Astrocyte (in vitro differentiated cells and primary cell): Measurements from ENCODE around the gene CELSR3. TPM values are rescaled to one million over a fixed set of nuclear protein-coding genes. Genes with fewer than 3 reads are reported as not detected.

Experiments used
- DNase-seq: peaks from one replicate; pipeline ENCODE4 v3.0.0-alpha.2; 2010; ENCODE audit warnings: low read depth
- FAIRE-seq: peaks from 2 replicates; lab custom pipeline; 2011; peaks lifted over from hg19 to GRCh38; lab: Jason Lieb, UNC
- H2AFZ ChIP-seq: 2 replicates; pipeline ENCODE4 v1.6.0; 2012; ENCODE audit warnings: low read depth, low read length, inconsistent platforms
- H3K27ac ChIP-seq: 2 replicates; pipeline ENCODE4 v1.5.1; 2011; ENCODE audit warnings: low read depth, low read length, inconsistent platforms
- H3K27me3 ChIP-seq: 2 replicates; pipeline ENCODE4 v1.6.0; 2011; ENCODE audit warnings: low read length, inconsistent platforms; ENCODE audit not compliant: insufficient read depth
- H3K36me3 ChIP-seq: 2 replicates; pipeline ENCODE4 v1.5.1; 2011; ENCODE audit warnings: low read length, inconsistent platforms; ENCODE audit not compliant: insufficient read depth
- H3K4me1 ChIP-seq: 2 replicates; pipeline ENCODE4 v1.5.1; 2011; ENCODE audit warnings: low read length, inconsistent platforms; ENCODE audit not compliant: insufficient read depth
- H3K4me2 ChIP-seq: 2 replicates; pipeline ENCODE4 v1.6.0; 2012; ENCODE audit warnings: low read length, inconsistent platforms
- H3K4me3 ChIP-seq: 2 replicates; pipeline ENCODE4 v1.5.1; 2011; ENCODE audit warnings: low read depth, mild to moderate bottlenecking, low read length, inconsistent platforms; ENCODE audit not compliant: insufficient read depth
- H3K79me2 ChIP-seq: 2 replicates; pipeline ENCODE4 v1.6.0; 2012; ENCODE audit warnings: mild to moderate bottlenecking, low read length, inconsistent platforms; ENCODE audit not compliant: insufficient read depth
- H3K9ac ChIP-seq: 2 replicates; pipeline ENCODE4 v1.6.0; 2012; ENCODE audit warnings: mild to moderate bottlenecking, low read length, inconsistent platforms
- H3K9me3 ChIP-seq: 2 replicates; pipeline ENCODE4 v1.5.1; 2012; ENCODE audit warnings: low read depth, mild to moderate bottlenecking, low read length, inconsistent platforms; ENCODE audit not compliant: insufficient read depth
- H4K20me1 ChIP-seq: 2 replicates; pipeline ENCODE4 v1.6.0; 2012; ENCODE audit warnings: low read length, inconsistent platforms; ENCODE audit not compliant: insufficient read depth
- H3K27ac Mint-ChIP-seq: one replicate; pipeline ENCODE4 v1.8.0; 2021; ENCODE audit warnings: mild to moderate bottlenecking, mixed read lengths; ENCODE audit not compliant: unreplicated experiment
- H3K27me3 Mint-ChIP-seq: one replicate; pipeline ENCODE4 v1.8.0; 2021; ENCODE audit warnings: low read depth, mixed read lengths; ENCODE audit not compliant: unreplicated experiment
- H3K36me3 Mint-ChIP-seq: one replicate; pipeline ENCODE4 v1.8.0; 2021; ENCODE audit warnings: low read depth, mixed read lengths; ENCODE audit not compliant: unreplicated experiment
- H3K4me1 Mint-ChIP-seq: one replicate; pipeline ENCODE4 v1.8.0; 2021; ENCODE audit warnings: low read depth, mixed read lengths; ENCODE audit not compliant: unreplicated experiment
- H3K4me3 Mint-ChIP-seq: one replicate; pipeline ENCODE4 v1.8.0; 2021; ENCODE audit warnings: mild to moderate bottlenecking, moderate library complexity, mixed read lengths; ENCODE audit not compliant: unreplicated experiment
- H3K9me3 Mint-ChIP-seq: one replicate; pipeline ENCODE4 v1.8.0; 2021; ENCODE audit warnings: mild to moderate bottlenecking, mixed read lengths; ENCODE audit not compliant: unreplicated experiment
- EZH2 ChIP-seq: IDR thresholded peaks from 2 replicates; pipeline ENCODE4 v1.6.1; 2012; ENCODE audit warnings: mild to moderate bottlenecking, low read length, inconsistent platforms; ENCODE audit not compliant: insufficient read depth
- total RNA-seq: library from RNA; stranded (reverse); gene quantifications from 2 replicates; pipeline ENCODE4 v1.2.1, GENCODE V29; 2021
- TF ChIP-seq, protein P1 (sequence below): IDR thresholded peaks from 2 replicates; pipeline ENCODE4 v1.5.1; 2011; ENCODE audit warnings: low read depth, mild to moderate bottlenecking, inconsistent platforms, low read length, moderate library complexity; ENCODE audit not compliant: insufficient read depth

Gene CELSR3
- total RNA-seq, 1 donor from 2014 or later = 8.6 TPM

DNA sequence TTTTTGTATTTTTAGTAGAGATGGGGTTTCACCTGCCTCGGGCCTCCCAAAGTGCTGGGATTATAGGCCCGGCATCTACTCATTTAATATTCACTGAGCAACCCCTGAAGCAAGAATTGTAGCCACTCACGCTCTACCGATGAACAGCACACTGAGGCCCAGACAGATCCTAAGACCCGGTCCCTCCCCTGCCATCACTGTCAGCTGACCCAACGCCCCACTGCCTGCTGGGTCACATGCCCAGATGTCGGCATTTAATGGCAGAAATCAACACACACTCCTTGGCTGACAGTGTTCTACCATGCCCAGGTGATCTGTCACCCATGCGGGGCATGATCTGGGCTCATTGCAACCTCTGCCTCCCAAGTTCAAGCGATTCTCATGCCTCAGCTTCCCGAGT, 37.9 kb downstream of the CELSR3 start:
- no peaks in the 10 kb centered on the region for H3K27me3 ChIP-seq
- Mint-ChIP-seq H3K9me3 (no peaks in the 10 kb centered on the region), H3K36me3 (peaks cover 49% of the 10 kb centered on the region), H3K4me3 (no peak overlapping the region), H3K27ac (no peak overlapping the region), H3K27me3 (no peaks in the 10 kb centered on the region), H3K4me1 (no peaks in the 10 kb centered on the region)
- DNase-seq (no peak), FAIRE-seq (no peak)
- H3K36me3 ChIP-seq = peaks cover 4% of the 10 kb centered on the region
- H3K4me2 ChIP-seq = no peak overlapping the region
- no peak overlapping the region for H3K4me3 ChIP-seq
- no peak overlapping the region for H3K9ac ChIP-seq
- TF ChIP-seq EZH2 = no peak
- TF ChIP-seq, protein P1, sequence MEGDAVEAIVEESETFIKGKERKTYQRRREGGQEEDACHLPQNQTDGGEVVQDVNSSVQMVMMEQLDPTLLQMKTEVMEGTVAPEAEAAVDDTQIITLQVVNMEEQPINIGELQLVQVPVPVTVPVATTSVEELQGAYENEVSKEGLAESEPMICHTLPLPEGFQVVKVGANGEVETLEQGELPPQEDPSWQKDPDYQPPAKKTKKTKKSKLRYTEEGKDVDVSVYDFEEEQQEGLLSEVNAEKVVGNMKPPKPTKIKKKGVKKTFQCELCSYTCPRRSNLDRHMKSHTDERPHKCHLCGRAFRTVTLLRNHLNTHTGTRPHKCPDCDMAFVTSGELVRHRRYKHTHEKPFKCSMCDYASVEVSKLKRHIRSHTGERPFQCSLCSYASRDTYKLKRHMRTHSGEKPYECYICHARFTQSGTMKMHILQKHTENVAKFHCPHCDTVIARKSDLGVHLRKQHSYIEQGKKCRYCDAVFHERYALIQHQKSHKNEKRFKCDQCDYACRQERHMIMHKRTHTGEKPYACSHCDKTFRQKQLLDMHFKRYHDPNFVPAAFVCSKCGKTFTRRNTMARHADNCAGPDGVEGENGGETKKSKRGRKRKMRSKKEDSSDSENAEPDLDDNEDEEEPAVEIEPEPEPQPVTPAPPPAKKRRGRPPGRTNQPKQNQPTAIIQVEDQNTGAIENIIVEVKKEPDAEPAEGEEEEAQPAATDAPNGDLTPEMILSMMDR = no peak
- H4K20me1 ChIP-seq = no peaks in the 10 kb centered on the region
- H3K4me1 ChIP-seq = no peaks in the 10 kb centered on the region
- no peak overlapping the region for H2AFZ ChIP-seq
- H3K79me2 ChIP-seq = no peaks in the 10 kb centered on the region
- H3K9me3 ChIP-seq = no peaks in the 10 kb centered on the region
- H3K27ac ChIP-seq = no peak overlapping the region

DNA sequence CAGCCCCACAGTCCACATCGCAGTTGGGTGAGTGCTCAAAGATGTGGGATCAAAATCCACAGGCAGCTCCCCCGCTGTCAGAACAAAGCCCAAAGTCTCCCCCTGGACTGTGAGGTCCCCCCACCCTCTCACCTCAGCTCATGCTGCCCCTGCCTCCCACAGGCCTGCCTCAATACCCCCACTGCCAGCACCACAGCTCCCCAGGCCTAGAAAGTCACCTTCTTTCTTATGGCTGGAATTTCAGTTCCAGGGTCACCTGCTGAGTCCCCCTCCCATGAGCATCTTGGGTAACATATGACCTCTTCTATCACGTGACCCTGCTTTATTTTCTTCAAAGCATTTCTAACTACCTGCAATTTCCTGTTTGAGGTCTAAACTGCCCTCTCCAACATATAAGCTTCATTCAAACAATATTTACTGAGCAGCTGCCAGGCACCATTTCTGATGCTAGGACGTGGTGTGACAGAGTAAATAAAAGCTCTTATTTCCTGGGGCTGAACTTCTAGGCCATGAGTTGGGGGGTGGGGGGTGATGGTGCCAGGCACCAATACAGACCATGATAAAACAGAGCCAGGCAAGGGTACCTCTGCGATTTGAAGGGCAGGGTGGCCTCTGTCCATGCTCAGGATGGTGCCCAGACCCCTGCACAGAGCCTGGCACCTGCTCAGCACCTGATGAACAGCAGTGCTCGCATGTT, 38.7 kb downstream of the CELSR3 start:
- H3K27ac Mint-ChIP-seq = peak overlapping the region; percentile 9
- H3K27ac ChIP-seq = no peak overlapping the region
- peaks cover 2% of the 10 kb centered on the region for H3K36me3 ChIP-seq
- H3K9me3 ChIP-seq = no peaks in the 10 kb centered on the region
- no peaks in the 10 kb centered on the region for H3K4me1 ChIP-seq
- no peak for FAIRE-seq
- H3K4me3 ChIP-seq = no peak overlapping the region
- H3K9me3 Mint-ChIP-seq = no peaks in the 10 kb centered on the region
- no peaks in the 10 kb centered on the region for H3K27me3 Mint-ChIP-seq
- no peak overlapping the region for H3K4me2 ChIP-seq
- DNase-seq = no peak
- TF ChIP-seq, protein P1 = no peak
- TF ChIP-seq EZH2 = no peak
- H3K4me3 Mint-ChIP-seq = no peak overlapping the region
- H2AFZ ChIP-seq = no peak overlapping the region
- no peaks in the 10 kb centered on the region for H3K79me2 ChIP-seq
- H4K20me1 ChIP-seq = no peaks in the 10 kb centered on the region
- H3K4me1 Mint-ChIP-seq = no peaks in the 10 kb centered on the region
- peaks cover 42% of the 10 kb centered on the region for H3K36me3 Mint-ChIP-seq
- H3K27me3 ChIP-seq = no peaks in the 10 kb centered on the region
- no peak overlapping the region for H3K9ac ChIP-seq

DNA sequence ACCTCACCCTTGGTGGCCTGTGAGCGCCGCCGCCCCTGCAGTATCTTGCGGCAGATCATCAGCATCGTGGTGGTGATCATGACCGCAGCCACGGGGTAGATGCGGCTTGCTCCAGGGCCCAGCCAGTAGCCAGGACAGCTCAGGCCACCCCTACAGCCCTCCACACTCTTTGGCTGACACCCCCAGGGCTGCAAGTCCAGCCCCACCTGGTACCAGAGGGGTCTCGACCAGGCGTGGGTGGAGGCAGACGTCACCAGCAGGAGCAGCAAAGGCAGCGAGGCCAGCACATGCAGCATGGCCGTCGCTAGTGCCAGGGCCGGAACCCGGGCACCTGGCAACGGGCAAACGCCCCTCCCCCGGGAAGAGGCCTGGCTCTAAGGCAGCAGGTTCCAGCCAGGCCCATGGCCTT, 41.2 kb downstream of the CELSR3 start, which contains the start of gene TMEM89:
TSS of gene TMEM89 (minus strand) at position 309 of the 409 bp plus-strand sequence. CDS start at position 296, 13 bp downstream.
- Mint-ChIP-seq H3K9me3 (peaks cover 11% of the 10 kb centered on the region), H3K27ac (no peak within 1 kb of the TSS), H3K27me3 (no peaks in the 10 kb centered on the region), H3K36me3 (peaks cover 29% of the 10 kb centered on the region), H3K4me1 (no peaks in the 10 kb centered on the region), H3K4me3 (no peak within 1 kb of the TSS)
- no peak within 1 kb of the TSS for H3K4me2 ChIP-seq
- no peaks in the 10 kb centered on the region for H3K4me1 ChIP-seq
- H3K9me3 ChIP-seq = peaks cover 10% of the 10 kb centered on the region
- no peaks in the 10 kb centered on the region for H3K27me3 ChIP-seq
- TF ChIP-seq, protein P1 = no peak
- TF ChIP-seq EZH2 = no peak
- DNase-seq (no peak), FAIRE-seq (no peak)
- H3K9ac ChIP-seq = no peak within 1 kb of the TSS
- H4K20me1 ChIP-seq = no peaks in the 10 kb centered on the region
- no peak within 1 kb of the TSS for H2AFZ ChIP-seq
- H3K4me3 ChIP-seq = no peak within 1 kb of the TSS
- no peaks in the 10 kb centered on the region for H3K79me2 ChIP-seq
- H3K27ac ChIP-seq = no peak within 1 kb of the TSS
- H3K36me3 ChIP-seq = no peaks in the 10 kb centered on the region
